Memory B cell (primary cell): Measurements from ENCODE around the gene CFAP58.
"Not testable (repeated sequence)": the region's sequence is repeated elsewhere in the genome, so short reads cannot be mapped to it uniquely, and the experiment has no call there.

ENCODE experiments used
- ATAC-seq: fragments of 150-1000 bp; cut with Tn5 transposase; 2 replicates; pipeline ENCODE4 v1.10.0; 2021; ENCODE audit warnings: low read depth, mild to moderate bottlenecking, moderate library complexity
- DNase-seq, 2 donors: peaks; one replicate each; pipeline ENCODE4 v3.0.0; 2022; ENCODE audit warnings: low spot score in 2 of 2
- H3K27ac Mint-ChIP-seq: one replicate; pipeline ENCODE4 v1.8.0; 2022; ENCODE audit warnings: mild to moderate bottlenecking, moderate library complexity, mixed read lengths
- H3K27me3 Mint-ChIP-seq: one replicate; pipeline ENCODE4 v1.8.0; 2022; ENCODE audit warnings: mixed read lengths
- H3K36me3 Mint-ChIP-seq: one replicate; pipeline ENCODE4 v1.8.0; 2022; ENCODE audit warnings: mild to moderate bottlenecking, mixed read lengths
- H3K4me1 Mint-ChIP-seq: one replicate; pipeline ENCODE4 v1.8.0; 2022; ENCODE audit warnings: mixed read lengths
- H3K4me3 Mint-ChIP-seq: one replicate; pipeline ENCODE4 v1.8.0; 2022; ENCODE audit warnings: mild to moderate bottlenecking, moderate library complexity, mixed read lengths
- H3K9me3 Mint-ChIP-seq: one replicate; pipeline ENCODE4 v1.8.0; 2022; ENCODE audit warnings: mixed read lengths

The CFAP58 gene

DNA sequence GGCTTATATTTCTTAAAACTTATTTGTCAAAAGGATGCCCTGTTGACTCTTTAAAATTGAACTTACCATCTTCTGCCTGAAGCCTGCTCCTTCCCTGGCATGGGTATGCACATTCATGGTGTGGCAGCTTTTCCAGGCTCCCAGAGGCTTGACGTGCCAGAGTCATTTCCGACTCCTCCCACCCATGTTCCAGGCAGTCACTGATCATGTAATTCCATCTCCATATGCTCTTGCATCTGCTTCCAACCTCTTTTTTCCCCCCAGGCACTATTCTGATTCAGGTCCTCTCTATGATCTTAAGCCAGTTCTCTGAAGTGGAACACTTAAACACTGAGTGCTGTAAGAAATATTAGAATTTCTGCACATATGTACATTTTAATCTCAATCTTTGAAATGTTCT is 82.2 kb downstream of the CFAP58 start:
- no peak for ATAC-seq
- Mint-ChIP-seq H3K4me1 (no peaks in the 10 kb centered on the region), H3K9me3 (no peaks in the 10 kb centered on the region), H3K27ac (no peak overlapping the region), H3K4me3 (no peak overlapping the region), H3K36me3 (no peaks in the 10 kb centered on the region), H3K27me3 (peaks cover 5% of the 10 kb centered on the region)
- no peak for DNase-seq

DNA sequence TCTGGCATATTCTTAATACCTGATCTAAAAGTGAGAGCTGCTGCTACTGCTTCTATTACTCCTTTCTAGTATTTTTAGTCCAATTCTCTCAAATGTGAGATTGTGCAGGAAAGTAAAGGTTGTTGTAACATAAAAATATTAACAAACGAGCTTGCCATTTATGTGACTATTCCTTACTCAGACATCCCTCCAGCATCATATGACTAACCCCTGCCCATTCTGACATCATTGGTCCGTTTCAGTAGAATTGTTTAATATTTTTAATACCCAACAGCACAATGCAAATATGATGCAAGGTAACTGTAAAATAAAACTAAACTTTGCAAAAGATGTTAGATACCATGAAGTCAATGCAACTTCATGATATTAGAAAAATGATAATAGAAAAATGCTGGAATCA is 83.6 kb downstream of the CFAP58 start:
- no peak overlapping the region for H3K27ac Mint-ChIP-seq
- peaks cover 5% of the 10 kb centered on the region for H3K27me3 Mint-ChIP-seq
- H3K4me1 Mint-ChIP-seq, result no peaks in the 10 kb centered on the region
- ATAC-seq (no peak), DNase-seq (no peak)
- no peaks in the 10 kb centered on the region for H3K9me3 Mint-ChIP-seq
- no peak overlapping the region for H3K4me3 Mint-ChIP-seq
- no peaks in the 10 kb centered on the region for H3K36me3 Mint-ChIP-seq

DNA sequence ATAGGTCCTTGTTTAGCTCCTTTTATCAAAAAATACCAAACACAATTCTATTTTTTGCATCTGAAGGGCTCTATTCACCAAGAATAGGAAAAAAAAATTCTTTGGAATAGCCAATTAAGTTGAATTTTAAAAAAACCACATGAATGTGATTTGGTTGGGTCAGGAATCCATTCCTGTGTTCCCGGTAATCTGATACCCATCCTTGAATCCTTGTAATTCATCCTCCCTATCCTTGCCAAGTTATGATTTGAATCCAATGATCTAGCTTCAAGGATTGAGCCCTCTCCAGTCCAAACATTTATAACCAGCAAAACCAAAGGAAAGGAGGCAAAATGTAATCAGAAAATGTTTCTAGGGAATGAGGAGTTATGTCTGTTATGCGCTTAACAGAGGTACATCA is 86.6 kb downstream of the CFAP58 start:
- H3K27me3 Mint-ChIP-seq, result peaks cover 4% of the 10 kb centered on the region
- no peaks in the 10 kb centered on the region for H3K4me1 Mint-ChIP-seq
- DNase-seq (no peak), ATAC-seq (no peak)
- no peaks in the 10 kb centered on the region for H3K9me3 Mint-ChIP-seq
- no peak overlapping the region for H3K4me3 Mint-ChIP-seq
- H3K36me3 Mint-ChIP-seq, result no peaks in the 10 kb centered on the region
- H3K27ac Mint-ChIP-seq, result no peak overlapping the region

DNA sequence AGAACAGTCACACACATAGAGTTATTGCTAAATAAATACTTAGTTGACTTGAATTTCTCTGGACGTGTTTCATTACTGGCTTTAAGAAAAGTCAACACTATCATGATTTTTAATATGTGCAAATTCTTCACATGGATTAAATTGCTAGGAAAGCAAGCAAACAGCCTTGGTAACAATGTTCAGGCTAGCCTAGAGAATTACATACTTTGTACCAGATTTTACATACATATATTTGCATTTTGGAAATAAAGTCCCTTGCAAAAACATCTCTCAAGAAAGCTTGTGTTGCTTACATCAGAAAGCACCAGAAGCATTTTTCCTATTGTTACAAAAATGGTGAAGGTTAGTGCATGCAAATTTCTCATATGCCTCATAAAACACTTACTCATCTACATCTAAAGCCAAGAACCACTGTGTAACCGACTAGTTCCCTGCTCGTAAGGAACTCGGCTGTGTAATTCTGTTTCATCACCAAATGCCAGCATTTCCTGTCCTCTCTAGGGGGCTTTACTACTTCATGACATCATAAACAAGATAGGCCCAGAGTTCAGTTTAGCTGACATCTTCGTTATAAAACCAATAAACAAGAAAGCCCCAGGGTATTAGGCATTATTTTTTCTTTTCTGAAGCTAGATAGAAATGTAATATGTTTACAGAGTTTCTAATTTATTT is 87.8 kb downstream of the CFAP58 start:
- peaks cover 2% of the 10 kb centered on the region for H3K27me3 Mint-ChIP-seq
- no peaks in the 10 kb centered on the region for H3K4me1 Mint-ChIP-seq
- no peaks in the 10 kb centered on the region for H3K36me3 Mint-ChIP-seq
- ATAC-seq, result no peak
- no peak overlapping the region for H3K27ac Mint-ChIP-seq
- no peak for DNase-seq
- H3K9me3 Mint-ChIP-seq, result no peaks in the 10 kb centered on the region
- H3K4me3 Mint-ChIP-seq, result no peak overlapping the region

DNA sequence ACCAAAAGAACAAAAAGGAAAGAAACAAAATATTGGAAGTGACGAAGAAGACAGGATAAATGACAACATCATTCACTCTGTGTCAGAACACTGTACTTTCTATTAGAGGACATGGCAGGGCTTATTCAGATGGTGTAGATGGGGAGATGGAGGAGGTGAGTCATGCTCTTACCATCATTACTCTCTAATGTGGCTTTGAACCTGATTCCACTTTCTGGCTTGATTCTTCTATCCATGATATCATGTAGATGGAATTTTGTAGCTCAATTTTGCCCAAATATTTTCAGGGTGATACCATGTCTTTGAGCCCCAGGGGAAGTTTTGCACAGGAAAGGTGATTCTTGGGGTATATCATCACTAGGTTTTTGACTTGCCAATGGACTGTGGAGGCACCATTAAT is 91.7 kb downstream of the CFAP58 start:
- Mint-ChIP-seq H3K27me3 (peaks cover 5% of the 10 kb centered on the region), H3K36me3 (no peaks in the 10 kb centered on the region), H3K27ac (no peak overlapping the region), H3K9me3 (no peaks in the 10 kb centered on the region), H3K4me1 (no peaks in the 10 kb centered on the region), H3K4me3 (no peak overlapping the region)
- DNase-seq (no peak), ATAC-seq (no peak)

DNA sequence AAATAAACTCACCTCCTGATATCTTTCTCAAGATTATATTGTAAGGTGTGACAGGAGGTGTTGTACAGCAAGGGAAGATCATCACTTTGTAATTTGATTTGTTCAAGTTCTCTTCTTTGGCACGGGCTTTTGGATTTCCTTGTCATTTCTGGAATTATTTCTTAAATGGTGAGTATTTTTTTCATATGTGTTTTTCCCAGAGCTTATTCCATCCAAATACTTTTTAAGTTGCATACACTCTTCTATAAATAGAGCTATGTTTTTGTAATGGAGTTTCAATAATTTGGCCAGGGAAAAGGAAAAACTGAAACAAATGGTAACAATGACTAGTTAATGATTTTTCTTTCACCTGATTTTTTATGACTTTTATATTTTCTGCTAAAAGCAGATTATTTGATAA is 92.5 kb downstream of the CFAP58 start:
- ATAC-seq (no peak), DNase-seq (no peak)
- Mint-ChIP-seq H3K9me3 (no peaks in the 10 kb centered on the region), H3K4me1 (no peaks in the 10 kb centered on the region), H3K36me3 (no peaks in the 10 kb centered on the region), H3K27ac (no peak overlapping the region), H3K4me3 (no peak overlapping the region), H3K27me3 (peaks cover 5% of the 10 kb centered on the region)

DNA sequence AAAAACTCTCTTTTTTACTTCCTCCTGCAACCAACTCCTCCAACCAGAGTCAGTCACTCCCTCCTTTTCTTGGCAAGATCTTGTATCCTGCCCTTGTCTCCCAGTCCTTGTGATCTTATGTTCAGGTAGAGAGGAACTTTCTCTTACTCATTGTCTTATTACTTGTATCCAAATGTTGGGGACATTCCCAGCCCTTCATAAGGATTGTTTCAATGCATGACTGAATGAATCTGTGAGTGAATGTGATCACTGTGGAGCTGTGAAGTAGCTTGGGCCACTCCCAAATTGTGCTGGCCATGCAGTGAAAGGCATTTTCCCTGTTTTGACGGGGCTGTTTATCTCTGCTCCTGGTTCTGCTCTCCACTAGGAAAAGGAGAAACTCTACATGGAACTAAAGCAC is 93.7 kb downstream of the CFAP58 start:
- H3K27me3 Mint-ChIP-seq, result peaks cover 5% of the 10 kb centered on the region
- ATAC-seq (no peak), DNase-seq (no peak)
- H3K4me3 Mint-ChIP-seq, result no peak overlapping the region
- no peaks in the 10 kb centered on the region for H3K36me3 Mint-ChIP-seq
- H3K27ac Mint-ChIP-seq, result no peak overlapping the region
- H3K9me3 Mint-ChIP-seq, result no peaks in the 10 kb centered on the region
- no peaks in the 10 kb centered on the region for H3K4me1 Mint-ChIP-seq

DNA sequence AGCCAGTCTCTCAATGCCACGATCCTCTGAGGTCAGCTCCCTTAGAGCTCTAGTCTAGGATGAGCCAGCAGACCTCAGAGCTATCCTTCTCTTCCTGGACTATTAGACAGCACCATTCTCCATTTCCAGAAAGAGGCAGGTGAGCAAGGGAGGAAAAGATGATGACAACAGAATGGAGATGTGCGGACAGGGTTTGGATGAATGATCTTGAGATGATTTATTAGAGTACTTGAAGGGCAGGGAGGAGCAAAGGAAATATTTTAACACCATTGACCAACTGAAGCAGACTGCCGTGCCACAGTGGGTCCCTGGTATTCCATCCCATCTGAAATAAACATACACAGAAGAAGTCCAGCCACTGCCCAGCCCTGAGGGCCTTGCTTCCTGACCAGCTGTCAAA is 94.3 kb downstream of the CFAP58 start:
- Mint-ChIP-seq H3K27ac (no peak overlapping the region), H3K36me3 (no peaks in the 10 kb centered on the region), H3K27me3 (peaks cover 5% of the 10 kb centered on the region), H3K4me1 (no peaks in the 10 kb centered on the region), H3K4me3 (no peak overlapping the region), H3K9me3 (no peaks in the 10 kb centered on the region)
- ATAC-seq, result no peak
- no peak for DNase-seq

DNA sequence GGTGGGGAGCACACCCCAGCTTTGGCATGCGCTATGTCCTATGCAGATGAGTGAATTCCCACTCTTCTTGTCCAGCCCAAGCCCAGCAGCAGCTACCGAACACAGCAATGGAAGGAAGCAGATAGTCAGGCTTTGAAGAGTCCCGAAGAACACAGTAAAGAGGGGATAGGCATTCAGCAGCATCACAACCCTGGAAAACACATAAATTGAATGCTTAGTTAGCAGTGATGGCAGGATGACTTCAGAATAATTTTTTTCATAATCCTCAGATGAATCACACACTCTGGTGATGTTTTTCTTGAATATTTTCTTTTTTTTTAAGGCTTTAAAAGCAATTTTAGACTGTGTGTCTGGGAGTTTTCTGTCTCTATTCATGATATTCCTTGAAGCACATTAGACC is 95.8 kb downstream of the CFAP58 start:
- no peak for ATAC-seq
- Mint-ChIP-seq H3K27me3 (peaks cover 8% of the 10 kb centered on the region), H3K4me1 (no peaks in the 10 kb centered on the region), H3K9me3 (no peaks in the 10 kb centered on the region), H3K4me3 (no peak overlapping the region), H3K27ac (no peak overlapping the region), H3K36me3 (no peaks in the 10 kb centered on the region)
- no peak for DNase-seq

DNA sequence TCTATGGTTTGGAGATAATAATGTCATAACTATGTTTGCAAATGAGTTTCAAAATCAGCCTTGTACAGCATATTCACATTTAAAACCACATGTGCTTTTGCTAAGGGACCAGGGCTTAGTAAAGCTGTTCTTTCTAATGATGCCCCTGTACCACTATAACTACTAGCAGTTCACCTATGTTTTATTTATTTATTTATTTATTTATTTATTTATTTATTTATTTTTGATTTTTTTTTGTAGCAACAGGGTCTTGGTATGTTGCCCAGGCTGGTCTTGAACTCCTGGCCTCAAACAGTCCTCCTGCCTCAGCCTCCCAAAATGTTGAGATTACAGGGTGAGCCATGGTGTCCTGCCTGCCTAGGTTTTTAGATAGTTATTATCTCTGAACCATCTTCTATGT is 96.9 kb downstream of the CFAP58 start:
- no peak overlapping the region for H3K4me3 Mint-ChIP-seq
- DNase-seq, result no peak
- ATAC-seq, result no peak
- no peaks in the 10 kb centered on the region for H3K9me3 Mint-ChIP-seq
- H3K27me3 Mint-ChIP-seq, result peaks cover 9% of the 10 kb centered on the region
- H3K4me1 Mint-ChIP-seq, result no peaks in the 10 kb centered on the region
- no peaks in the 10 kb centered on the region for H3K36me3 Mint-ChIP-seq
- no peak overlapping the region for H3K27ac Mint-ChIP-seq

DNA sequence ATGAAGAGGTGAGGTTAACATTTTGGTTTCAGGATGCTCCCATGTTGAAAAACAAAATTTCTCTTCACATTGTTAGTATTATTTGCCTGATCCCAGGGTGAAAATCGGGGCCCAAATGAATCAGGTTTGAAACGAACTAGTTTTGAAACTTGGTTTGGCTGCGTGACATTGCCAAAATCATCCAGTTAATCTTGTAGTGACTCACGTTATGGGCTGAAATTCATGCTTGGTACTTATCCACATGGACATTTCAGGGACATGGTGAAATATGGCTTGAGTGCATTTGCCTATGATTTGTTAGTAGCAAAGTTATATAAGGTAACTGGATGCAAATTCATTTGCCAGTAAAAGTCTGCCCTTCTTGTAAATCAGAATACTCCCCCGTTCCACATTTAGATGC is 97.3 kb downstream of the CFAP58 start:
- Mint-ChIP-seq H3K9me3 (no peaks in the 10 kb centered on the region), H3K36me3 (no peaks in the 10 kb centered on the region), H3K27me3 (peaks cover 11% of the 10 kb centered on the region), H3K4me1 (no peaks in the 10 kb centered on the region), H3K27ac (no peak overlapping the region), H3K4me3 (no peak overlapping the region)
- ATAC-seq (no peak), DNase-seq (no peak)

DNA sequence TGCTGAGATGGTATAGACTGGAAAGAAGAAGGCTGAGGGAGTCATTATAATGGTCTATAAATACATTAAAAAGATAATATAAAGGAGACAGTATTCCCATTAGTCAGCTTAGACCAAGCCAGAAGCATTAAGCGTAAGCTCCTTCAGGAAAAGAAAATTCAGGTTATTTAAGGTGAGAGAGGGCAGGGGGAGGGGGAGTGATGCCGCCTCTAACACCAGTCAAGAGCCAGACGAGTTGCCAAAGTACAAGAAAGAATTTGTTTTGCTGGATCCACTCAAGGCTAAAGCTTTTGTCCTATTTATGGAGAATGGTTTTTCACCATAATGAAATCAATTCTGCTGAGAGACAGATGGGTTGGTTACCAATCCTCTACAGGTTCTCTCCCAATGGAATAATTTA is 99.3 kb downstream of the CFAP58 start:
- no peaks in the 10 kb centered on the region for H3K36me3 Mint-ChIP-seq
- H3K27me3 Mint-ChIP-seq, result peaks cover 10% of the 10 kb centered on the region
- H3K27ac Mint-ChIP-seq, result no peak overlapping the region
- DNase-seq (no peak), ATAC-seq (no peak)
- H3K4me3 Mint-ChIP-seq, result no peak overlapping the region
- H3K9me3 Mint-ChIP-seq, result no peaks in the 10 kb centered on the region
- no peaks in the 10 kb centered on the region for H3K4me1 Mint-ChIP-seq

DNA sequence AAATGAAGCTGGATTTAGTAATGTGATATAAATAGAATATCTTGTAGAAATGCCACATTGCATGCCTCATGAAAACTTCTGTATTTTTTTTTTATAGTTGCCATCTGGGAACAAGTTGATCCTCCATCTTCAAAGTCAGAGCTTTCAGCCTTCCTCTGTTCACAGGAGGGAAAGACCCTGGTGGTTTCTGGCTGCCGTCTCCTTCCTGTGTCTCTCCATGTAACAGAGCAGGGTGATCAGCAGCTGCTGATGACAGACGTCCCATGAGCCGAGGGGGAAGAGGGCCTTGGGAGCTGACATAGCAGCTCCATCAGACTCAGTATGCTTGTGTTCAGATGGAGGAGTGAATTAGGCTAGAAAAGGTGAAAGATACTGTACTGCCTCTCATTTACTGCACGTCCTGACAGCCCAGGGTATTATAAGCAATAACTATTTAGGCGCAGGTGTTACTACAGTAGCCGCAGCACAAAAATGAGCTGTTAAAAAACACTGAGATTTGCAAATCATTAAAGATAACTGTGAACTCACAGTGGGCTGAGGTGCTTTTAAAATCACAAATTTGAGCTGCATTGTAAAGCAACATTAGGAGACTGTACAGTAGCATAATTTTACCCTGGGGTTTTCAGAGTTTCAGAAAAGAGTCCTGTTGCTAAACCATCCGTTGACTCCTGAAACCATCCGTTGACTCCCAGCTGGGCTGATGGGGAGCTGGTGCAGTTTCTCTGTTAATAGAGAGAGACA is 103.3 kb downstream of the CFAP58 start:
- ATAC-seq, result no peak
- Mint-ChIP-seq H3K9me3 (peaks cover 4% of the 10 kb centered on the region), H3K4me3 (no peak overlapping the region), H3K4me1 (no peaks in the 10 kb centered on the region), H3K36me3 (no peaks in the 10 kb centered on the region), H3K27me3 (peaks cover 12% of the 10 kb centered on the region), H3K27ac (no peak overlapping the region)
- no peak for DNase-seq

DNA sequence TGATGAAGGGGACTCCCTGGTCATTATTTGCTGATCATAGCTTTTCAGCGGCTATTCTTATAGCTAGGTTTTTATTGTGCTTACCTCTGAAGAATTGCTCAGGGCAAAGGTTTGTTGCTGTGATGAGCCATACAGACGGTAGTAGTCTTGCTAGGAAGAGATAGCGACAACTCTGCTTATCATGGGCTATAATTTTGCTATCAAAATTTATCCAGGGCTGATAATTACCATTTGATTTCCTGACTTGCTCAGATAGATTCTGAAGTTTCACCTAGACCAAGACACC is 103.9 kb downstream of the CFAP58 start:
- H3K27ac Mint-ChIP-seq, result no peak overlapping the region

DNA sequence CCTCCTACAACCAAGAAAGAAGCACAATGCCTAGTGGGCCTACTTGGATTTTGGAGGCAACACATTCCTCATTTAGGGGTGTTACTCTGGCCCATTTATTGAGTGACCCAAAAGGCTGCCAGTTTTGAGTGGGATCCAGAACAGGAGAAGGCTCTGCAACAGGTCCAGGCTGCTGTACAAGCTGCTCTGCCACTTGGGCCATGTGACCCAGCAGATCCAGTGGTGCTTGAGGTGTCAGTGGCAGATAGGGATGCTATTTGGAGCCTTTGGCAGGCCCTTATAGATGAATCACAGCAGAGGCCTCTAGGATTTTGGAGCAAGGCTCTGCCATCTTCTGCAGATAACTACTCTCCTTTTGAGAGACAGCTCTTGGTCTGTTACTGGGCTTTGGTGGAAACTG is 111.9 kb downstream of the CFAP58 start:
- not testable (repeated sequence) for H3K4me1 Mint-ChIP-seq, ATAC-seq, H3K36me3 Mint-ChIP-seq, H3K9me3 Mint-ChIP-seq, DNase-seq, H3K4me3 Mint-ChIP-seq, H3K27ac Mint-ChIP-seq
- peaks cover 11% of the 10 kb centered on the region for H3K27me3 Mint-ChIP-seq

More for the DNA sequence above, 103.9 kb downstream of the CFAP58 start:
- no peak for ATAC-seq
- Mint-ChIP-seq H3K4me1 (no peaks in the 10 kb centered on the region), H3K4me3 (no peak overlapping the region), H3K9me3 (peaks cover 4% of the 10 kb centered on the region), H3K27me3 (peaks cover 12% of the 10 kb centered on the region), H3K36me3 (no peaks in the 10 kb centered on the region)
- no peak for DNase-seq
